Ectodermal cell (in vitro differentiated cells): ENCODE measurements around the gene UST.
A peak's percentile ranks its signal among the peaks of the same experiment; 100 is the strongest.

Source experiments
- H3K27ac ChIP-seq: 2 replicates; pipeline ENCODE4 v1.7.0; 2013; ENCODE audit warnings: mild to moderate bottlenecking, low read depth, low read length; ENCODE audit not compliant: insufficient read depth, poor library complexity, severe bottlenecking
- H3K27me3 ChIP-seq: 2 replicates; pipeline ENCODE4 v1.7.0; 2013; ENCODE audit warnings: mild to moderate bottlenecking, low read length; ENCODE audit not compliant: insufficient read depth, control insufficient read depth, poor library complexity, severe bottlenecking
- H3K36me3 ChIP-seq: one replicate; pipeline ENCODE4 v1.7.0; 2013; ENCODE audit warnings: low read length; ENCODE audit not compliant: control insufficient read depth, insufficient read depth
- H3K4me1 ChIP-seq: one replicate; pipeline ENCODE4 v1.7.0; 2013; ENCODE audit warnings: low read length; ENCODE audit not compliant: control insufficient read depth, insufficient read depth
- H3K4me3 ChIP-seq: 2 replicates; pipeline ENCODE4 v1.7.0; 2013; ENCODE audit warnings: low read depth, low read length, control low read depth; ENCODE audit not compliant: insufficient read depth
- H3K9me3 ChIP-seq: 2 replicates; pipeline ENCODE4 v1.7.0; 2013; ENCODE audit warnings: mild to moderate bottlenecking, low read length, moderate library complexity; ENCODE audit not compliant: control insufficient read depth
- WGBS, 2 experiments: methylation state at CpG; one replicate each; pipeline ENCODE4 v1.1.7; 2013; ENCODE audit warnings: missing lambda C conversion rate in 2 of 2; 5-methylcytosine and 5-hydroxymethylcytosine counted together

Gene UST

DNA sequence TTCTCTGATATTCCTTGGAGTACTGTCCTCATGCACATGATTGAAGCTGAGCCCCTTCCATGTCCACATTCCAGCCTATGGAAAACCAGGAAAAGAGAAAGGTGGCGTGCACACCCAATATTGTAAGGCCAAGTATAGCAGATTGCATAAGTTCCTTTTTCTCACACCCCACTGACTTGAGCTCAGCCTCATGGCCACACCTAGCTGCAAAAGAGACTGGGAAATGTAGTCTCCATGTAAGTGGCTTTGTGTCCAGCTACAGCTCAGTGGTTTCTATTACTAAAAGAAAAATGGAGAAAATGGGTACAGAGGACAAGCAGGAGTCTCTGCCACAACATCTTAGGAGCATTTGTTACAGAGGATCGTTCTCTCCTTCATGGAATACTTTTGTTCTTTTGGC lies 10.8 kb upstream of the UST start:
- WGBS, 2 experiments = 95 to 97% methylated on average over 2 of the region's 2 CpGs
- Histone ChIP-seq H3K4me3 (no peak overlapping the region), H3K27ac (no peak overlapping the region), H3K4me1 (no peaks in the 10 kb centered on the region), H3K27me3 (no peaks in the 10 kb centered on the region), H3K36me3 (no peaks in the 10 kb centered on the region), H3K9me3 (no peaks in the 10 kb centered on the region)

DNA sequence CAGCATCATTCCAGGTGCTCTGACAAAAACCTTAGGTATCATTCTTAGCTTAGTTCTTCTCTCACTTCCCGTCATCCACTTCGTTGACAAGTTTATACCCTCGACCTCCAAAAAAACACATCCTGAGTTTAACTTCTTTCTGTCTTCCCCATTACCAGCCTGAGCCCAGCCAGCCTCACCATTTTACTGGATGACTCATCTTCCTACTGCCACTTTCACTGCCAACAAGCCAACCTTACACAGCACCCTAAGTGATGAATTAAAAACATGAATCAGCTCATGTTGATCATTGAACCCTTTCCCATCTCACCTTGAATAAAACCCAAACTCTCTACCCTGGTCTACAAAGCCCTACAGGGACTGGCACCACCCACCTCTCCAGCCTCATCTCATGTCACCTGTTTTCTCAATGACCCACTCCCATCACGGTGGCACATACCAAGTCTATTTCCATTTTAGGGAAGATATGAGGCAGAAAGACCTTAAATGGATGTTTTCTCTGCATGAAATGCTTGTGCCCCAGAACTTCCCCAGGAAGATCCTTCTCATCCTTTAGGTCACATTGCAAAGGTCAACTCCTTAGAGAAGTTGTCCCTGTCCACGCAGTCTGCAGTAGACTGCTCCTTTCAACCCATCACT lies 9.9 kb upstream of the UST start:
- Histone ChIP-seq H3K27ac (no peak overlapping the region), H3K36me3 (no peaks in the 10 kb centered on the region), H3K27me3 (no peaks in the 10 kb centered on the region), H3K9me3 (no peaks in the 10 kb centered on the region), H3K4me3 (no peak overlapping the region), H3K4me1 (no peaks in the 10 kb centered on the region)
- WGBS, 2 experiments = 94 to 96% methylated on average over 5 of the region's 5 CpGs

DNA sequence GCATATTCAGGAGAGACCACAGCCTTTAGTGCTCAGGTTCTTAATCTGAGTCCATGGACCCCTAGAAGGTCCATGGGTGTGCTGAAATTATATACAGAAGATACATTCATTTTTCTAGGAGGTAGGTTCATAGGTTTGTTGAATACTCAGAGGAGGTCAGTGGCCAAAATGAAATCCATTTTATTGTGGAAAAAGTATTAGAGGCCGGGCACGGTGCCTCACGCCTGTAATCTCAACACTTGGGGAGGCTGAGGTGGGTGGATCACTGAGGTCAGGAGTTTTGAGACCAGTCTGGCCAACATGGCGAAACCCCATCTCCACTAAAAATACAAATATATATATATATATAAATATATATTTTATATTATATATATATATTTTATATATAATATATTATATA lies 9.0 kb upstream of the UST start:
- H3K36me3 ChIP-seq = no peaks in the 10 kb centered on the region
- no peak overlapping the region for H3K27ac ChIP-seq
- H3K4me1 ChIP-seq = no peaks in the 10 kb centered on the region
- WGBS, 2 experiments = 95 to 98% methylated on average over 3 of the region's 4 CpGs
- no peaks in the 10 kb centered on the region for H3K9me3 ChIP-seq
- H3K27me3 ChIP-seq = no peaks in the 10 kb centered on the region
- H3K4me3 ChIP-seq = no peak overlapping the region

DNA sequence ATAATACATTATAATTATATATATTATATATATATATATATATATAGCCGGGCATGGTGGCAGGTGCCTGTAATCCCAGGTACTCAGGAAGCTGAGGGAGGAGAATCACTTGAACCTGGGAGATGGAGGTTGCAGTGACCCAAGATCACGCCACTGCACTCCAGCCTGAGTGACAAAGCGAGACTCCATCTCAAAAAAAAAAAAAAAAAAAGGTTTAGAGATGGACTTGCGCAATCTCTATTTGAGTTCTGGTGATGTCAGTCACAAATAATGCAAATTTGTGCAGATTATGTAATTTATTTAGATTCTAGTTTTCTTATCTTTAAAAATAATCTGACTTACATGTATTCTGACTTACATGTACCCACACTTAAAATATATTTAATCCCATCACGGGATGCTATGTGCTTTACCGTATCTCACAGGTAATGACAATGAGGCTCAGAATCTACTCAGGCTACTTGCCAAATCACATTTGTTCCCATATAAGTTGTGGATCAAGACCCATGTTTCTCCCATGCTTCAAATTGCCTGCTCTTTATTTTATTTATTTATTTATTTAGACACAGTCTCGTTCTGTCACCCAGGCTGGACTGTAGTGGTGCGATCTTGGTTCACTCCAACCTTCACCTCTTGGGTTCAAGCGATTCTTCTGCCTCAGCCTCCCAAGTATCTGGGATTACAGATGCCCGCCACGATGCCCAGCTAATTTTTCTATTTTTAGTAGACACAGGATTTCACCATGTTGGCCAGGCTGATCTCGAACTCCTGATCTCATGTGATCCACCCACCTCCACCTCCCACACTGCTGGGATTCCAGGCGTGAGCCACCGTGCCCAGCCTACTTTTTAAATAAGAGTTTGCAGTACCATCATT lies 7.6 kb upstream of the UST start:
- 92 to 94% methylated on average over 12 to 13 of the region's 14 CpGs for WGBS, 2 experiments

DNA sequence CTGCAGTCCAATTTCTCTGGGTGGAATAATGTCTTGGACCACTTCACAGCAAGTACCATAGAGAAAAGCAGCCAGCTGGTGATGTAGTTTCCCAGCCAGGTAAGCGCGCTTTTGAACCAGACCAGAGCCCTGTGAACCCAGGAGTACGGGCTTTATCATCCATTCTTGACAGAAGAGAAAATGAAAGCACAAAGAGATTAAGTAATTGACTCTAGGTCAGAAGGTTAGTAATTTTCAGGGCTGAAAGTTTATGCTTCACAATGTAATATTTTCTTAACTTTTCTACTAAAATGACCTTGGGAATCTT lies 7.1 kb upstream of the UST start:
- no peaks in the 10 kb centered on the region for H3K9me3 ChIP-seq
- no peak overlapping the region for H3K27ac ChIP-seq
- no peak overlapping the region for H3K4me3 ChIP-seq
- 96 to 98% methylated on average over 3 of the region's 3 CpGs for WGBS, 2 experiments
- no peaks in the 10 kb centered on the region for H3K4me1 ChIP-seq
- no peaks in the 10 kb centered on the region for H3K27me3 ChIP-seq
- no peaks in the 10 kb centered on the region for H3K36me3 ChIP-seq

More for the DNA sequence above, 7.6 kb upstream of the UST start:
- H3K27ac ChIP-seq = no peak overlapping the region
- H3K4me1 ChIP-seq = no peaks in the 10 kb centered on the region
- H3K36me3 ChIP-seq = no peaks in the 10 kb centered on the region
- no peaks in the 10 kb centered on the region for H3K9me3 ChIP-seq
- no peaks in the 10 kb centered on the region for H3K27me3 ChIP-seq
- H3K4me3 ChIP-seq = no peak overlapping the region

DNA sequence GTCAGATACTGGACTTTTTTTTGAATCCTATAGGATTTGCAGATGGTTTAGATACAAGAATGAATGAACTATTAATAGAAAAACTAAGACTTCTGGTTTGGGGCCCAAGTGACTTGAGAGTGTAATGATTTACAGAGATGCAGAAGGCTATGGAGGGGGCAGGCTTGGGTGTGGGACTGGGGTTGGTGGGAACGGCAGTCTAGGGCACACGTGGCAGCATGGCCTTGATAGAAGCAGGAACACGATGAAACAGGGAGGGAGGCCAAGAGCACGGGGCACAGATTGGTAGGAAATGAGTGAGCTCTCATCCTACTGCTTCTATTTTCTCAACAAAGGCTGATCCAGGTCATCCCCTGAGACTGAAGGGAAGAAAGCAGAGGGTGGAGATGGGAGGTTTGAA lies 3.4 kb upstream of the UST start:
- H3K4me1 ChIP-seq = peaks cover 7% of the 10 kb centered on the region
- no peaks in the 10 kb centered on the region for H3K36me3 ChIP-seq
- no peaks in the 10 kb centered on the region for H3K27me3 ChIP-seq
- H3K4me3 ChIP-seq = no peak overlapping the region
- 89 to 96% methylated on average over 4 of the region's 4 CpGs for whole genome bisulfite sequencing, 2 experiments
- H3K27ac ChIP-seq = no peak overlapping the region
- H3K9me3 ChIP-seq = no peaks in the 10 kb centered on the region

DNA sequence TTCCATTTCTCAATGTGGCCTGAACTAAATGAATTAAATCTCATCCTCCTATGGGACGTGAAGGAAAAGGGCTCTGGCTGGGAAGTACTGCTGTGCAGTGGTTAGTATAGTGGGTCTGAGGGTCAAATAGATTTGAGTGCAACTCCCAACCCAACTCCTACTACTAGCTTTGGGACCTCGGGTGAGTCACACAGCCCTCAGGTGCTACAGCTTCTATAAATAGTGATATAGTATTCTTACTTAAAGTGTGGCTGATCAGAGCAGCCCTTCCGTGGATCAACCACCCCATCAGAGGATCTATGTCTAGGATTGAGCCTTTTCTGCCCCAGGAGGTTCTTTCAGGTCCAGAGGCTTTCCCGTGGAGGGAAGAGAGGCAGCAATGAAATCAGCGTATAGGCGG lies 904 bp upstream of the UST start:
- no peaks in the 10 kb centered on the region for H3K9me3 ChIP-seq
- no peaks in the 10 kb centered on the region for H3K27me3 ChIP-seq
- WGBS, 2 experiments = 2 to 23% methylated on average over 4 to 5 of the region's 6 CpGs
- H3K4me3 ChIP-seq = peak overlapping the region; percentile 71
- H3K36me3 ChIP-seq = no peaks in the 10 kb centered on the region
- peak overlapping the region; percentile 0 for H3K27ac ChIP-seq
- H3K4me1 ChIP-seq = peaks cover 16% of the 10 kb centered on the region

DNA sequence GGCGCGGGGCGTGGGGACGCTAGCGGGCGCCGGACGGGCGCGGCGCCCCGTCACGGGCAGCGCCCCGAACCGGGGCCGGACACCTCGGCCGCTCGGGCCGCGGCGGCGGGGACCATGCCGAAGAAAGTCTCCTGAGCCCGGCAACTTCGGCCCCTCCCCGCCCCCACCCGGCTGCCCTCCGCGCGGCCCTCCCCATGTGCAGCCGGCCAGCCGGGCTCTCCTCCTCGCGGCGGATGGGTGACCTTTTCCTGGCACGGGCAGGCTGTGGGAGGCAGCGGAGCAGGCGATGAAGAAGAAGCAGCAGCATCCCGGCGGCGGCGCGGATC lies 278 bp downstream of the UST start:
- Histone ChIP-seq H3K4me3 (peak overlapping the region; percentile 71), H3K9me3 (no peaks in the 10 kb centered on the region), H3K36me3 (no peaks in the 10 kb centered on the region), H3K27ac (peak overlapping the region; percentile 20), H3K27me3 (no peaks in the 10 kb centered on the region), H3K4me1 (peaks cover 16% of the 10 kb centered on the region)
- WGBS, 2 experiments = 0% methylated on average over 45 of the region's 45 CpGs

DNA sequence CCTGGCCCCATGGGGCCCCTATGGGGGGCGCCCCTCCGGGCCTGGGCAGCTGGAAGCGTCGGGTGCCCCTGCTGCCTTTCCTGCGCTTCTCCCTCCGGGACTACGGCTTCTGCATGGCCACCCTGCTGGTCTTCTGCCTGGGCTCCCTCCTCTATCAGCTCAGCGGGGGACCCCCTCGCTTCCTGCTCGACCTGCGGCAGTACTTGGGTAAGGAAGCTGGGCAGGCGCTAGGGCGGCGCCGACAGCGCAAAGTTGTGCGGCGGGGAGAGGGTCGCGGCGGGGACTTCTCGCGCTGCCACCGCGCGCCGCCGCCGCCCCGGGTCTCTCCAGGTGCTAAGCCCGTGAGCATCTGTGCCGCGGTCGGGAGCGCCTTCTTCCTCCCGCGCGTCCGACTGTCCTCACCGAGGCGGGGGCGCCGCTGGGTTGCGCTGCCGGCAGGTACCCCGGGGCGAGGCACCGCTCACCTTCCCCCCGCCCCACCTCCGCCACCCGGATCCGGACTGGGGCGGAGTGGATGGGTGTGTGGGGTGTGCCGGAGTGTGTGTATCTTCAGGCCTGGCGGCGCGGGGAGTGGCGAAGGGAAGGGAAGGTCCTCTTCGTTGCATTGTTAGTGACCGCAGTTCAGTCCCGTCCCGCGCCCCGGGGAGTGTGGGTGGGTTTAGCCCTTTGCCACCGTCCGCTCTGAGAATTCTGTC lies 788 bp downstream of the UST start:
- peak overlapping the region; percentile 20 for H3K27ac ChIP-seq
- WGBS, 2 experiments = 0 to 2% methylated on average over 65 to 66 of the region's 66 CpGs
- no peaks in the 10 kb centered on the region for H3K9me3 ChIP-seq
- peak overlapping the region; percentile 71 for H3K4me3 ChIP-seq
- H3K36me3 ChIP-seq = no peaks in the 10 kb centered on the region
- peaks cover 16% of the 10 kb centered on the region for H3K4me1 ChIP-seq
- H3K27me3 ChIP-seq = no peaks in the 10 kb centered on the region

DNA sequence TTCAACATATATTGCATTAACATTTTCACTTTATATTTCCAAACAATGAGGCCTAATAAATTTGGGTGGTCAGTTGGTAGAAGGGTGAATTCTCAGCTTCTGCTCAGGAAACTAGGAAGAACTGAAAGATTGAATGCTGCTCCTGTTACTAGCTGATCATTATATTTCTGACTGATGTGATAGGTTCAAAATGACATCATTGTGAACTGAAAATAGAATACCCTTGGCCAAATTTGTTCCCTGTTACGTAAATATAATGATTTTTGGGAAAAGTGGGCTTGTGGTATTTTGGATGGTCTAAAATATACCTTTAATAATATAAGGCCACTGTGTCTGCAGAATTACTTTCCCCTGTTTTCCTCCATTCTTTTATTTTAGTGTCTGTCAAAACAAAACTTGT lies 2.8 kb downstream of the UST start:
- H3K9me3 ChIP-seq = no peaks in the 10 kb centered on the region
- no peaks in the 10 kb centered on the region for H3K36me3 ChIP-seq
- no peaks in the 10 kb centered on the region for H3K27me3 ChIP-seq
- no peak overlapping the region for H3K27ac ChIP-seq
- peaks cover 16% of the 10 kb centered on the region for H3K4me1 ChIP-seq
- 89 to 100% methylated on average over 1 of the region's 1 CpG for WGBS, 2 experiments
- H3K4me3 ChIP-seq = no peak overlapping the region
